Panc1 (cell line): ENCODE results near the gene TXNRD1. TPM values are rescaled to one million over a fixed set of nuclear protein-coding genes. Genes with fewer than 3 reads are reported as not detected.

Experiments used
- ATAC-seq: fragments of 200-7000 bp; cut with Tn5 transposase; 2 replicates; pipeline ENCODE4 v1.9.1; 2020; ENCODE audit warnings: mild to moderate bottlenecking, moderate library complexity
- BruUV-seq: library from RNA; stranded (reverse); fragments of 400-500 nt; replicated peaks from 2 replicates; lab custom pipeline; 2021; lab: Mats Ljungman, UMichigan
- CTCF ChIA-PET: fragments of 300-600 bp; sonication (Branson Sonifier 250); formaldehyde crosslinking; loops from one replicate; lab custom pipeline; 2022; ENCODE audit warnings: antibody characterized with exemption; lab: Charles Lee
- POLR2A ChIA-PET: fragments of 300-600 bp; sonication (Branson Sonifier 250); formaldehyde crosslinking; loops from one replicate; lab custom pipeline; 2022; ENCODE audit warnings: antibody characterized with exemption; lab: Charles Lee
- DNase-seq: peaks from one replicate; pipeline ENCODE4 v3.0.0-alpha.2; 2010; ENCODE audit warnings: low read depth, low spot score
- H3K27ac ChIP-seq: 2 replicates; pipeline ENCODE4 v1.5.1; 2011; ENCODE audit warnings: mild to moderate bottlenecking, low read length, inconsistent platforms
- H3K27me3 ChIP-seq: fragments of 200-500 bp; sonication (Bioruptor generic); 2 replicates; pipeline ENCODE4 v1.6.0; 2014; ENCODE audit warnings: low read length, inconsistent platforms; ENCODE audit not compliant: control insufficient read depth, insufficient read depth
- H3K36me3 ChIP-seq: fragments of 200-500 bp; sonication (Bioruptor generic); 2 replicates; pipeline ENCODE4 v1.5.1; 2014; ENCODE audit warnings: inconsistent platforms, mild to moderate bottlenecking, low read length, moderate library complexity; ENCODE audit not compliant: control insufficient read depth, insufficient read depth
- H3K4me1 ChIP-seq: 2 replicates; pipeline ENCODE4 v1.5.1; 2011; ENCODE audit warnings: inconsistent platforms, mild to moderate bottlenecking, low read length, moderate library complexity; ENCODE audit not compliant: control insufficient read depth, insufficient read depth
- H3K4me3 ChIP-seq, 2 experiments: 2 replicates each; pipeline ENCODE4 v1.5.1; 2011 to 2012; ENCODE audit warnings: low read depth in 2 of 2, low read length in 2 of 2, mild to moderate bottlenecking in 2 of 2, inconsistent platforms in 1 of 2, moderate library complexity in 1 of 2
- H3K9me3 ChIP-seq: fragments of 200-500 bp; sonication (Bioruptor generic); 2 replicates; pipeline ENCODE4 v1.5.1; 2014; ENCODE audit warnings: low read depth, mild to moderate bottlenecking, inconsistent platforms, low read length, moderate library complexity; ENCODE audit not compliant: control insufficient read depth, insufficient read depth
- CTCF ChIP-seq: fragments of 450-650 bp; IDR thresholded peaks from 2 replicates; pipeline ENCODE4 v1.5.1; 2017; ENCODE audit warnings: mild to moderate bottlenecking
- POLR2AphosphoS5 ChIP-seq: IDR thresholded peaks from 2 replicates; pipeline ENCODE4 v1.6.1; 2012; ENCODE audit warnings: mild to moderate bottlenecking, low read depth, low read length, moderate library complexity
- REST ChIP-seq, 2 experiments: IDR thresholded peaks; 2 replicates each; pipeline ENCODE4 v1.6.1; 2011 to 2012; ENCODE audit warnings: low read depth in 2 of 2, control low read depth in 1 of 2, low read length in 1 of 2, mild to moderate bottlenecking in 1 of 2, moderate library complexity in 1 of 2; ENCODE audit not compliant: insufficient read depth in 1 of 2
- SIN3A ChIP-seq: IDR thresholded peaks from 2 replicates; pipeline ENCODE4 v1.6.1; 2012; ENCODE audit warnings: low read depth, mild to moderate bottlenecking, low read length, moderate library complexity, borderline replicate concordance; ENCODE audit not compliant: insufficient read depth
- TCF7L2 ChIP-seq: IDR thresholded peaks from 2 replicates; pipeline ENCODE4 v1.6.1; 2011; ENCODE audit warnings: mild to moderate bottlenecking, low read depth, low read length, inconsistent platforms
- in situ Hi-C: cut with HindIII; loops from 2 replicates; pipeline ENCODE4 v1.10.0; 2016; ENCODE audit warnings: low sequenced_read_pairs, low pct_unique_long_range_greater_than_20kb
- intact Hi-C: fragments of 100-400 bp; cut with micrococcal nuclease; formaldehyde crosslinking; loops from one replicate; pipeline ENCODE4 v1.10.0; 2022; ENCODE audit not compliant: unreplicated experiment
- total RNA-seq: library from RNA; stranded (reverse); gene quantifications from one replicate; pipeline ENCODE4 v1.2.1, GENCODE V29; 2021; ENCODE audit not compliant: unreplicated experiment

TXNRD1 gene
- total RNA-seq, 1 experiment from 2014 or later, result 348 TPM

- TF ChIP-seq REST (IDR thresholded peaks at IDR 0.05; ENCODE audit: insufficient read depth in 1 of 2, low read depth in 2 of 2, low read length in 1 of 2), result no peak
- TF ChIP-seq TCF7L2, result no peak
- no peak for TF ChIP-seq SIN3A
- no peak for TF ChIP-seq POLR2AphosphoS5
- no peak for TF ChIP-seq CTCF
- H3K36me3 ChIP-seq, result no peaks in the 10 kb centered on the region
- no peak overlapping the region for H3K4me3 ChIP-seq
- no TSS peak for BruUV-seq
- no peak for ATAC-seq
- CTCF ChIA-PET, result no interaction called here
- no peaks in the 10 kb centered on the region for H3K27me3 ChIP-seq
- in situ Hi-C loops, result no loop called here
- peaks cover 26% of the 10 kb centered on the region; the same call in 1 of the 2 replicates for H3K9me3 ChIP-seq
- no peaks in the 10 kb centered on the region for H3K4me1 ChIP-seq
- DNase-seq, result no peak
- H3K27ac ChIP-seq, result no peak overlapping the region
- intact Hi-C loops, result no loop called here
- POLR2A ChIA-PET, result no interaction called here
These were observed 17.2 kb downstream of the TXNRD1 start for GRCh38 chr12:104232609-104233280.

- intact Hi-C loops (no loop called here), in situ Hi-C loops (no loop called here)
- Histone ChIP-seq H3K27ac (no peak overlapping the region), H3K9me3 (peaks cover 26% of the 10 kb centered on the region; the same call in 1 of the 2 replicates), H3K36me3 (no peaks in the 10 kb centered on the region), H3K4me3 (no peak overlapping the region), H3K4me1 (no peaks in the 10 kb centered on the region), H3K27me3 (no peaks in the 10 kb centered on the region)
- ATAC-seq, result no peak
- no TSS peak for BruUV-seq
- ChIA-PET CTCF (no interaction called here), POLR2A (no interaction called here)
- no peak for DNase-seq
- TF ChIP-seq TCF7L2 (no peak), CTCF (no peak), SIN3A (no peak), POLR2AphosphoS5 (no peak), REST (IDR thresholded peaks at IDR 0.05; ENCODE audit: insufficient read depth in 1 of 2, low read depth in 2 of 2, low read length in 1 of 2) (no peak)
These were observed 19.4 kb downstream of the TXNRD1 start for GRCh38 chr12:104234926-104235499.
